Psoas muscle (tissue), 8 donors: ENCODE measurements around the gene AFF1. TPM values are rescaled to one million over a fixed set of nuclear protein-coding genes. Genes with fewer than 3 reads are reported as not detected.
A peak's percentile ranks its signal among the peaks of the same experiment; 100 is the strongest.

Source experiments
- ATAC-seq, 4 donors: fragments of 200-7000 bp; cut with Tn5 transposase; one replicate each; pipeline ENCODE4 v1.9.1; 2020; ENCODE audit warnings: moderate library complexity in 3 of 4, mild to moderate bottlenecking in 2 of 4
- DNase-seq, 2 donors: peaks; one replicate each; pipeline ENCODE4 v3.0.0-alpha.2; 2020
- H3K27ac ChIP-seq: fragments of 200-600 bp; one replicate; pipeline ENCODE4 v1.8.0; 2022
- H3K27me3 ChIP-seq, 3 donors: fragments of 200-600 bp in 1 of 3; one replicate each; pipeline versions ENCODE4 v1.6.1 to v1.8.0; 2013 to 2022; ENCODE audit warnings: low read length in 2 of 3, mild to moderate bottlenecking in 2 of 3, moderate library complexity in 1 of 3; ENCODE audit not compliant: insufficient read depth in 3 of 3
- H3K36me3 ChIP-seq, 2 donors: fragments of 200-600 bp in 1 of 2; one replicate each; pipeline versions ENCODE4 v1.6.1 to v1.8.0; 2013 to 2022; ENCODE audit warnings: low read depth in 1 of 2, mild to moderate bottlenecking in 1 of 2, moderate library complexity in 1 of 2; ENCODE audit not compliant: insufficient read depth in 1 of 2
- H3K4me1 ChIP-seq: fragments of 200-600 bp; one replicate; pipeline ENCODE4 v1.8.0; 2022
- H3K4me3 ChIP-seq: fragments of 200-600 bp; one replicate; pipeline ENCODE4 v1.8.0; 2022; ENCODE audit warnings: mild to moderate bottlenecking
- H3K9me3 ChIP-seq: fragments of 200-600 bp; one replicate; pipeline ENCODE4 v1.8.0; 2022
- CTCF ChIP-seq: fragments of 200-600 bp; IDR thresholded peaks from one replicate; pipeline ENCODE4 v1.8.0; 2022; ENCODE audit warnings: antibody characterized with exemption
- WGBS, 3 donors: extraction: QIAGEN DNeasy Blood & Tissue Kit; methylation state at CpG; one replicate each; pipeline versions ENCODE4 v1.1.6 to v1.1.7; 2013; 5-methylcytosine and 5-hydroxymethylcytosine counted together
- intact Hi-C, 2 donors: fragments of 100-400 bp; cut with DNase I; formaldehyde crosslinking; loops; one replicate each; pipeline versions ENCODE4 v1.11.0 to v1.14.2; 2022
- polyA plus RNA-seq, 3 donors: library from polyadenylated mRNA; stranded (reverse); fragments of 200-250 nt; gene quantifications; one replicate each; pipeline ENCODE4 v1.2.3, GENCODE V29; 2013
- total RNA-seq, 4 donors: library from RNA; stranded (reverse); fragmentation: NEBNext Ultra II Directional in 2 of 4; extraction: Animal tissue kit (Norgen Biotek cat#: 25700) in 2 of 4; gene quantifications; one replicate each; pipeline versions ENCODE4 v1.2.1 to v1.2.4, GENCODE V29; 2021 to 2023
- donor health status: healthy with polysubstance abuse.
- donor health status: DM: no; HTN: no; CAD: no; lungs with moderate emphysema.
- donor health status: Bipolar disorder and iron deficiency.
- donor health status: healthy.
- donor health status: DM: yes; HTN: yes; CAD: no.
- donor health status: DM: no; HTN: no; CAD: no.
- donor health status: DM: no; HTN: no; CAD: no.
- donor health status: DM: yes; HTN: yes; CAD: no.

Gene AFF1
- total and polyA plus RNA-seq, 7 donors, result 62.7 to 171 (median 120) TPM

DNA sequence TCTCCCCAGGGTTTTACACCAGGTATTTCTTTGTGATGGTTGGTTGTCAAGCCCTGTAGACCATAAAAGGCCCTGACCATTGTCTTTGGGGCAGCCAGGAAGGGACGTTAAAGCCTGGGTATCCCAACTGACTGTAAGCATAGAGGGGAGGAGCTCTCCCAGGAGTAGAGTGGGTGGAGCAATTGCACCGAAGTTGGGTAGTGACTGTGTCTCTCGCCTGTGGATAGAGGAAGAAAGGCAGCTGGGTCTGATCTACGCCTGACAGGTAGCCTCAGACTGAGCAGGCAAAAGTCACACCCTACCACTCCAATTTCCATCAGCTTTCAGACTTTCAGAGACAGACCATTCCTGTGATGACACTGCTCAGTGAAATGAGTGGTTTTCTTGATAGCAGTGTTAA is 162.3 kb downstream of the AFF1 start:
- DNase-seq, result no peak
- 53 to 67% (median 57%) methylated on average over 4 of the region's 4 CpGs for WGBS, 3 donors
- Histone ChIP-seq H3K27me3 (no peaks in the 10 kb centered on the region), H3K4me3 (no peak overlapping the region), H3K4me1 (peaks cover 36% of the 10 kb centered on the region), H3K27ac (peak overlapping the region; percentile 56), H3K9me3 (no peaks in the 10 kb centered on the region), H3K36me3 (peaks cover 0 to 27% of the 10 kb centered on the region in 2 donors)
- ATAC-seq, result peak in 3 of 4 donors; percentile 15 to 23 (median 19)
- intact Hi-C loops, result no loop called here
- no peak for TF ChIP-seq CTCF

DNA sequence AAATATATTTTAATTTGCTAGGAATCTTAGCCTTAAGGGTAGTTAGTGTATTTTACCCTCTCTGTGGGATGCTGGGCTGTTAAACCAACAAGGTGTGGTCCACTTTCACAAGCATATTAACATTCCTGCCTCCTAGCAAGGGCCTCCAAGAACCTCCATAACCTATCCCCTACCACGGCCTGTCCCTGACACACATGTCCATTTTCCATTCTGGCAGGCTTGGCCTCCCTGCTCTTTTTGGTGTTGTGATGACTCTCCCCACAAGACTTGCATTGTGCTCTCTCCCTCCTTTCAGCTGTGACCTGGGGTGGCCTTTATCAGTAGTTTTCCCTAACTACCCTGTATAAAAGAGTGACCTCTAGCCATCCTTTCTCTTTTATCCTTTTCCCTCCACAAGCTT is 165.4 kb downstream of the AFF1 start:
- Histone ChIP-seq H3K9me3 (no peaks in the 10 kb centered on the region), H3K27ac (peak overlapping the region; percentile 86), H3K36me3 (peaks cover 0 to 14% of the 10 kb centered on the region in 2 donors), H3K27me3 (no peaks in the 10 kb centered on the region), H3K4me1 (peaks cover 44% of the 10 kb centered on the region), H3K4me3 (no peak overlapping the region)
- DNase-seq (no peak), ATAC-seq (peak in 3 of 4 donors; percentile 28 to 53 (median 30))
- 33 to 58% (median 44%) methylated on average over 1 of the region's 1 CpG for WGBS, 3 donors
- intact Hi-C loops, result no loop called here
- TF ChIP-seq CTCF, result no peak

GRCh38 chr4:87101543-87102199 is 166.9 kb downstream of the AFF1 start:
- ATAC-seq (peak in 3 of 4 donors; percentile 66 to 75 (median 73)), DNase-seq (peak in 1 of 2 donors; percentile 37)
- peak overlapping the region; percentile 86 for H3K27ac ChIP-seq
- H3K9me3 ChIP-seq, result no peaks in the 10 kb centered on the region
- H3K4me1 ChIP-seq, result peaks cover 54% of the 10 kb centered on the region
- intact Hi-C loops, result no loop called here
- 85 to 88% (median 88%) methylated on average over 7 of the region's 7 CpGs for WGBS, 3 donors
- no peaks in the 10 kb centered on the region for H3K27me3 ChIP-seq
- H3K4me3 ChIP-seq, result no peak overlapping the region
- peaks cover 0 to 27% of the 10 kb centered on the region in 2 donors for H3K36me3 ChIP-seq
- TF ChIP-seq CTCF, result no peak

DNA sequence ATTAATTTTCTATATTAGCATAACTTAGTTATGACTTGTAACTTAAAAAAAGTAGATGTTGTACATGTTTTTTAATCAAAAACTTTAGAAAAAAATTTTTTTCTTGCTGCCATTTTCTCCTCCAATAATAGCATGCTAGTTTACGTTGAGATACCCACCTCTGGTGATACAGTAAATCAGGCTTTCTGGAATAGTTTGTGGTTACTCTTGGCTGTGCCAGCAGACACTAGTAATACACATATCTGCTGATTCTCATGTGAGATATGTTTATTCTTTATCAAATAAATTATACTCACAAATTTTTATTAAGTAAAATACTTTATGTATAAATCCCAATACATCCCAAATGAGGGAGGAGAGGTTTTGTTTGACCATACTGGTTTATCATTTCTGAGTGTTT is 168.3 kb downstream of the AFF1 start:
- ATAC-seq (no peak), DNase-seq (no peak)
- TF ChIP-seq CTCF, result no peak
- Histone ChIP-seq H3K4me1 (peaks cover 66% of the 10 kb centered on the region), H3K9me3 (no peaks in the 10 kb centered on the region), H3K27ac (peak overlapping the region; percentile 86), H3K36me3 (peaks cover 0 to 24% of the 10 kb centered on the region in 2 donors), H3K27me3 (no peaks in the 10 kb centered on the region), H3K4me3 (no peak overlapping the region)
- intact Hi-C loops, result no loop called here
- WGBS, 3 donors, result 59 to 88% (median 64%) methylated on average over 1 of the region's 1 CpG
